Liver (tissue), 3 donors: ENCODE results near the gene ZNF473.

ENCODE experiments used
- CTCF ChIP-seq: fragments of 150-350 bp; IDR thresholded peaks from 2 replicates; pipeline ENCODE4 v1.5.1; 2017; ENCODE audit warnings: improper control_type of control experiment, low read depth, low read length; ENCODE audit not compliant: missing input control
- RAD21 ChIP-seq, 2 donors: IDR thresholded peaks; 2 replicates each; pipeline ENCODE4 v1.6.1; 2016; ENCODE audit warnings: antibody characterized with exemption in 2 of 2, mild to moderate bottlenecking in 2 of 2
- REST ChIP-seq: IDR thresholded peaks from 2 replicates; pipeline ENCODE4 v1.6.1; 2016; ENCODE audit warnings: antibody characterized with exemption, mild to moderate bottlenecking
- TAF1 ChIP-seq: conservative IDR thresholded peaks from 2 replicates; pipeline ENCODE4 v1.6.1; 2016; ENCODE audit warnings: antibody characterized with exemption, mild to moderate bottlenecking
- TF ChIP-seq, protein P1 (sequence below): IDR thresholded peaks from 2 replicates; pipeline ENCODE4 v1.6.1; 2016; ENCODE audit warnings: antibody characterized with exemption
- donor health status: healthy.
- donor health status: healthy.

GRCh38 chr19:50016225-50016807, 9.5 kb upstream of the ZNF473 start:
- TF ChIP-seq REST: no peak
- TF ChIP-seq, protein P1, sequence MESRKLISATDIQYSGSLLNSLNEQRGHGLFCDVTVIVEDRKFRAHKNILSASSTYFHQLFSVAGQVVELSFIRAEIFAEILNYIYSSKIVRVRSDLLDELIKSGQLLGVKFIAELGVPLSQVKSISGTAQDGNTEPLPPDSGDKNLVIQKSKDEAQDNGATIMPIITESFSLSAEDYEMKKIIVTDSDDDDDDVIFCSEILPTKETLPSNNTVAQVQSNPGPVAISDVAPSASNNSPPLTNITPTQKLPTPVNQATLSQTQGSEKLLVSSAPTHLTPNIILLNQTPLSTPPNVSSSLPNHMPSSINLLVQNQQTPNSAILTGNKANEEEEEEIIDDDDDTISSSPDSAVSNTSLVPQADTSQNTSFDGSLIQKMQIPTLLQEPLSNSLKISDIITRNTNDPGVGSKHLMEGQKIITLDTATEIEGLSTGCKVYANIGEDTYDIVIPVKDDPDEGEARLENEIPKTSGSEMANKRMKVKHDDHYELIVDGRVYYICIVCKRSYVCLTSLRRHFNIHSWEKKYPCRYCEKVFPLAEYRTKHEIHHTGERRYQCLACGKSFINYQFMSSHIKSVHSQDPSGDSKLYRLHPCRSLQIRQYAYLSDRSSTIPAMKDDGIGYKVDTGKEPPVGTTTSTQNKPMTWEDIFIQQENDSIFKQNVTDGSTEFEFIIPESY: no peak
- TF ChIP-seq TAF1: no peak
- no peak for TF ChIP-seq CTCF
- no peak for TF ChIP-seq RAD21 (IDR thresholded peaks at IDR 0.05)
